GM19035 (cell line): Measurements from ENCODE around the gene VOPP1.
"Not testable (repeated sequence)": the region's sequence is repeated elsewhere in the genome, so short reads cannot be mapped to it uniquely, and the experiment has no call there.

Experiments
- ATAC-seq: cut with Tn5 transposase; IDR thresholded peaks from one replicate; pipeline ENCODE4 v1.9.1; 2021; ENCODE audit not compliant: unreplicated experiment

Gene VOPP1

GRCh38 chr7:55512635-55513191, 59.6 kb downstream of the VOPP1 start:
- ATAC-seq = no peak

DNA sequence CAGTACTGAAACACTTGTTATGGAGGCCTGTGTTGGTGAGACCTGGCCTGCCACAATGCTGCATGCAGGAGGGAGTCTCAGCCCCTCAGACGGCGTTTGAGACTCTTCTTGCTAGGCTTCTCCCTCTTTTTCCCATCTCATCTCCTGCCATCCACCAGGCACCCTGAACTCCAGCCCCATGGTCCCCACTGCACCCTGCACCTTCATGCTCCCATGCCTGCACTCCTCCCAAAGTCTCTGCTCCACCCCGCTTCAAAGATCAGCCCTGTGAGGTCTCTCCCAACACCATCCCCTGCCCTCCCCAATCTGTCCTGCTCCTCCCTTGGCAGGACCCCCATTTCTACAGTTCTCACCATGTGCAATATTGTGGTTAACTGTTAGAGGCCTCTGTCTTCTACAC, 61.7 kb downstream of the VOPP1 start:
- ATAC-seq = no peak

DNA sequence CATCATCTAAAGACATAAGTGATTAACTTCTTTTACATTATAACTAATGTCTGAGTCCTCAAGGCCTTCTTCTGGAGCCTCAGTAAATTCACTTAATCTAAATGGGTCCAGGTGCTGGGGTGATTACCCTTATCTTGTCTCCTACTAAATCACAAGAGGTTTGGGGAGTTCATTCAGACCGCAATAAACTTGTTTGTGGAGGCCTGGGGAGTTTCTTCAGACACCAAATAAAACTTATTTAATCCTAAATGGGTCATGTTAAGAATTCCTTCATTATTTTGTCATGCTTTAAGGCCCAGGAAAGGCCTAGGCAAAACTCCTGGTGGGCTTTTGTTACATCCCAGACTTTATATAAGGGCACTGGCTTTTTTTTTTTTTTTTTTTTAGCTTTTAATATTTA, 62.1 kb downstream of the VOPP1 start:
- not testable (repeated sequence) for ATAC-seq

GRCh38 chr7:55509322-55509721, 63.0 kb downstream of the VOPP1 start:
- ATAC-seq = peak; percentile 12

DNA sequence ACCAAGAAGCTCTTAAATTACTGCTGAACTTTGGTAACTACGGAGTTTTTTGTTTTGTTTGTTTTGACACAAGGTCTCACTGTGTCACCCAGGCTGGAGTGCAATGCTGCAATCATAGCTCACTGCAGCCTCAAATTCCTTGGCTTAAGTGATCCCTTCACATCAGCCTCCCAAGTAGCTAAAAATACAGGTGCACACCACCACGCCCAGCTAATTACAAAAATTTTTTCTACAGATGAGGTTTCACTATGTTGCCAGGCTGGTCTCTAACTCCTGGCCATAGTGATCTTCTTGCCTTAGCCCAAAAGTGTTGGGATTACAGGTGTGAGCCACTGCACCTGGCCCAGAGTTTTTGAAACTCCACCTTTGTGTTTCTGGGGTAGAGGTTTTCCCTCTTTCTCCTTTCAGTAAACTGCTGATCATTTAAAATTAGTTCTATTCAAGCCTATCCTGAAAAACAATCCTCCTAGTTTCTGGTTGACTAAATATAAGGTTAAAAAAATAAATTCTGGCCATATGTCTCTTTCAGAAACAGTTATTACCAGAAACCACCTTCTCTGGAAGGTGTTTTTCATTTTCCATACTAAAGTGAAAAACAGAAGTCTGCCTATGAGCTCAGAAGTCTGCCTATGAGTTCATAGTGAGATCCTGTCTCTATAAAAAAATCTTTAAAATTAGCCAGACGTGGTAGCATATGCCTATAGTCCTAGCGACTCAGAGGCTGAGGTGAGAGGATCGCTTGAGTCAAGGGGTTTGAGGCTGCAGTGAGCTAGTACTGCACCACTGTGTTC, 63.9 kb downstream of the VOPP1 start:
- ATAC-seq = peak; percentile 65

DNA sequence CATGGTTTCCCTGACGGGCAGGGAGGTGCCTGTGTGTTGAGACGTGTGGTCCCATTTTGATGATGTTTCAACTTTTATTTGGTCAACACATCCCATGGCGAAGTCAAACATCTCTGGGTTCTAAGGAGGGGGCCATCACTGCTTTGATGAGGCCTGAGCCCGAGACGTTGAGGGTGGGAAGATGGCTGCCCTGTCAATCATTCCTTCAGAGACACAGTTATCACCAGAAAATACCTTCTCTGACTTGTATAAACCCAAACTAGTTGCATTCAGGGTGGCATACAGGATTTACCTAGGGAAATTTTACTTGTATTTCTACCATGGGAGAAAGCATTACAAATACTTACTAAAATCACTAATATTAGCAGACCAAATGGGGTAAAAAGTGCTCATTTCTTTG, 64.6 kb downstream of the VOPP1 start:
- ATAC-seq = no peak

DNA sequence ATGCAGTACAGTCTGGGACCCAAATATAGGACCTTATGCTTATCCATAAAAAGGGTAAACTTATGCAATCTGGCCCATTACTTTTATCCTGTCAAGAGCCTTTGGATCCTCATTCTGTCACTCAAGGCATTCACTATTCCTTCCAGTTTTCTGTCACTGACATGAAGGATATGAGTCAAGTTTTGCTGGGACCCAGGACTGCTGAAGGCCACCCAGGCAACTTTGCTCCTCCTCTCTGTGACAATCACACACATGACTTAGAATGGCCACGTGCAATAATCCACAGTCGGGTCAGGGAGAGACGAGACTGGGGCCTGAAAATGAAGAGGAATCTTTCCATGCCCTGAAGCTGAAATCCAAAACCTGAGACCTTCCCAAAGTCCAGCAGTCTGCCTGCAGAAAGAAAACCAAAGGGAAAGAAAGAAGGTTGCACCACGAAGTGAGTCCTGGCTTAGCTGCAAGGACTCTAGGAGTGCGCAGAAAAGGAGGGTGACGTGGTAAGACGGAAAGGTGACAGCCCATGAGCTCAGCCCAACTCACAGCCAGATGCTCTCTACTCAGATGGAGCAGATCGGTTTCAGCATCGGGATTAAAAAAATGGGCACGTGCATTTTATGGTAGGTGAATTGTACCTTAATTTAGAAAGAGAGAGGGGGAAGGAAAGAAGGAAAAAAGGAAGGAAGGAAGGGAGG, 67.2 kb downstream of the VOPP1 start:
- no peak for ATAC-seq

- no peak for ATAC-seq
These were observed 68.0 kb downstream of the VOPP1 start for GRCh38 chr7:55504093-55504859.

DNA sequence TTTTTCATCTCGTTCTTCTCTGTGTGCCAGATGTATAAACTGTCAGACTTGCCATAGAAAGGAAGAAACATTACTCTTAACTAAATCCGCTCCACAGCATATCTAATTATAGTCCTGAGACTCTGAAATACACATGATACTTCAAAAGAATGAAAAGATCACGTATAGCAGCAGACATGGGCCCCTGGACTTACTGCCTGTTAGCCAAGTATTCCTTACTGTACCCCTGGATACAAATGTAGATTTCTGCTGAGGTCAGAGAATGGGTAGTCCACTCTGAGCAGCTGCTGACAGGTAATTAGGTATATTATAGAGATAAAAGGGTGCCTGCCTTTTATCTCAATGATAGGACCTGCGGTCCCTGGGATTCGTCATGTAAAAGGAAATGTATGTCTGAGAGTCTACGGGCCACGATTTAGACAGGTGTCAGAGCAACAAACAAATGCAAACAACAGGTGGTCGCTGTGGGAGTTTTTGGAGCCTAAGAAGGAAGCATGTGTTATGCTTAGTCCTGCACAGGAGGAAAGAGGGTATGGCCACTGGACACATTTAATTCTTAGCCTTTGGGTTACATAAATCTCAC, 69.4 kb downstream of the VOPP1 start:
- ATAC-seq = no peak

DNA sequence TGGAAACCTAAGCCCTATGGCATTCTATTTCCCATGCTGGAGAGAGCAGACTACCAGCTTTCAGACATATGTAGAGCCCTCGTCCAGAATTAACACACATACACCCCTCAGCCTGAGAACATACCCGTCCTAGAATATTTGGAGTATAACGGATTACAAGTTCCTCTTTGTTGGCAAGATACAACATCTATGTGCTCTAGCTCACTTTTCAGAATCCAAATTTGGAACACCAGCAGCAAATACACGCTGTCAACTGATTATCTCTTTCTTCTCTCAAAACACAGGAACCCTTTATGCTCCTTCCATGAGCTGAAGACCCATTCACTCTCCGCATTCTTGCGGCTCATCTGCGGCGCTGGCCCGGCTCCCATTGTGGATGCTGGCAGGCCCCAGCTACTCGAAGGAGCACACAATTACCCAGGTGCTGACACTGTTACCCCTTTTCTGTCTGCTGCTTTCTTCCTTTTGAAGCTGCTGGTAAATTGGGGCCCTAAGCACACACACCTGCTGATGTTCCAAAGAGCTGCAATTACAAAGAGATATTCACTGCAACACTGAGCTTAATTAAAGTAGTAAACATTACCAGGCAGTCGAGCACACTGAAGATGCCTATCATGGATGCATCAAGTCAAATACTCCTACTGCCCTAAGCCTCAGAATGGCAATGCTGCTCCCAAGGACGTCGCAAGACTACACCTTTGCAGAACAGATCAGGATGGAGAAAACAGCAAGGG, 70.0 kb downstream of the VOPP1 start:
- ATAC-seq = no peak

DNA sequence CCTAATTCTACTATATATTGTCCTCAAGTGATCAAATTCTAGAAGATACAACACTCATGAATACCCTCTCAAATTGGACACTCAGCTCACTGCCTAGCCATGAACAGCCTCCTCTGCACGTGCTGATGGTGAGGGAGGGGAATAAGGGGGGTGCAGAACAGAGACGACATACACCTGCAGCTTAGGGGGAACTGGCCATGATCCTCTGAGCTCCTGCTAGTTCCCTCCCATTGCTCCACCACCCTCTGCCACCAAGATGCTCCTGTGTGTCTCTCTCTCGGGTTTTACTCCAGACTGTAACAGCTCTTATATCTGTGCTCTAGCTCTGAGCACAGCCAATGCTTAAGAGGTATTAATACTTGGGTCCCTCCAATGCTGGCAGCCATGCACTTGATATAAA, 70.7 kb downstream of the VOPP1 start:
- ATAC-seq = no peak

- ATAC-seq = no peak
These were observed 72.1 kb downstream of the VOPP1 start for GRCh38 chr7:55500117-55500756.

- no peak for ATAC-seq
These were observed 72.7 kb downstream of the VOPP1 start for GRCh38 chr7:55499591-55499990.

DNA sequence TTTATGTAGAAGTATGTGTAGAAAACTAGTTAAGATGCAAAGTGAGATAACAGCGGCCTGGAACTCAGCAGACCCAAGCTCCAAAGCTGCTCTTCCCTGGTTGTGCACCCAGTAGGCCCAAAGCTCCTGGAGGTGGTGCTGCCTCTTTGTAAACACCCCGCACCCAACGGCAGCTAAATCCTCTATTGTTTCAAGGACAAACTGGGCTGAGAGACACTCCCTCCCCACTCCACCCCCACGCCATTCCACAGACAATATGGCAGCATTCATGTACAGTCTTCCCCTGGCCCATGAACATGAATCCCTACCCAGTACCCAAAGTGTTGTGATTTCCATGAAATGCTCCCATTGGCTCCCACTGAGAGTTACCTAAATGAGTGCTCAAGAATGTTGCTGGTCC, 73.5 kb downstream of the VOPP1 start:
- ATAC-seq = no peak

DNA sequence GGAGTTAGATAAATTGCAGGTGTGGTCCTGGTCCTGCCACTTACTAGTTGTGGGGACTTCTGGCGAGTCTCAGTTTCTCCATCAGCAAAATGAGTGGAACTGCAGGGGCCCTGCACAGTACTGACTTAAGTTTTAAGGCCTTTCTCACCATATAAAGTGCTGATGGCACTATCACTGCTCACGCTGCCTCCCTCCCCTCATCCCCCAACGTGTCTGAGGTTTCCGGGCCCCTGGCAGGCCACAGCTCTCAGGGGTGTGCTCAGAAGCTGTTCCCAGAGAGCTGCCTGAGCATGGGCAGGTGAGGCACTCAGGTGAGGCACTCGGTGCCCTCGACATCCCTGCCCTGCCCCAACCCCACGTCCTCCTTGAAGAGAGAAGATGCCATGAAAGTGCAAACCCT, 74.2 kb downstream of the VOPP1 start:
- ATAC-seq = no peak

GRCh38 chr7:55497521-55497920, 74.8 kb downstream of the VOPP1 start:
- no peak for ATAC-seq

- no peak for ATAC-seq
These were observed 75.4 kb downstream of the VOPP1 start for GRCh38 chr7:55496906-55497305.

DNA sequence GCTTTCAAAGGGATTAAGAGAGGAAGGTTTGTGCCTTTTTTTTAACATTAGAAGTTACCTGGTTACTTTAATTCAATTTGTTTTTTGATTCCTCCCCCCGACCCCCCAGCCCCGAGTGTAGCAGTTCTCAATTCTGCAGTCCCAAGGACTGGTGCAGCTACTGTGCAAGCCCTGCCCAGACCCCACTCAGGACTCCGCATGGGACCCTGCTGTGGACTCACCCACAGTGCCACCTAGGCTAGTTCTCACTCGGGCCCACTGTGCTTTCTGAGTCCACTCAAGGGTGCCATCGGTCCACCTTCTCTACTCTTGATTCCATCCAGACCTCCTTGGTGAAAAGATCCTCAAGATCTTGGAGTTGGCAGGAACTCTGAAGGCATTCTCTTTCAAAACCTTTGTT, 77.4 kb downstream of the VOPP1 start:
- no peak for ATAC-seq

- ATAC-seq = no peak
These were observed 78.9 kb downstream of the VOPP1 start for GRCh38 chr7:55493408-55493807.

DNA sequence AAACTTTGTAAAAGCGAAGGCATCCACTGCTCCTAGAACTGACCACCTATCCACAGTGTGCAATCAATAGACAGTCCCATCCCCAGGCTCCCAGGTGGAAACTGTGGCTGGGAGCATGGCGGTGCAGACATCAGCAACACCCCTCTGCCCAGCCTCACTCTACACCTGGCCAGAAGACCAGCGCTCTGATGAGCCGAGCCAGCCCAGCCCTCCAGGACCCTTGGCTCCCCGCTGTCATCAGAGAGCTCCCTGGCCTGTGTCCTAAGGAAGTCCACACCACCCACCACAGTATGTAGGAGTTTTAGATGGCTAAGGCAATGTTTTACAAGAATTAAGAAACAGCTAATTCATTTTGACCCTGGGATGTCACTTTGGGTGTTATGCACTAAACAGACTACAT, 81.0 kb downstream of the VOPP1 start:
- no peak for ATAC-seq
